Lower leg skin (tissue), 3 donors: ENCODE measurements around the gene ATP6V1G2.

Source experiments
- POLR2A ChIP-seq, 2 donors: fragments of 450-650 bp; IDR thresholded peaks; one replicate each; pipeline ENCODE4 v1.6.1; 2016 to 2017; ENCODE audit warnings: antibody characterized with exemption in 2 of 2, mild to moderate bottlenecking in 1 of 2, moderate library complexity in 1 of 2
- TF ChIP-seq, protein P1 (sequence below), 3 donors: fragments of 450-650 bp; IDR thresholded peaks; one replicate each; pipeline ENCODE4 v1.5.1; 2016; ENCODE audit warnings: antibody characterized with exemption in 3 of 3, mild to moderate bottlenecking in 3 of 3, moderate library complexity in 2 of 3

DNA sequence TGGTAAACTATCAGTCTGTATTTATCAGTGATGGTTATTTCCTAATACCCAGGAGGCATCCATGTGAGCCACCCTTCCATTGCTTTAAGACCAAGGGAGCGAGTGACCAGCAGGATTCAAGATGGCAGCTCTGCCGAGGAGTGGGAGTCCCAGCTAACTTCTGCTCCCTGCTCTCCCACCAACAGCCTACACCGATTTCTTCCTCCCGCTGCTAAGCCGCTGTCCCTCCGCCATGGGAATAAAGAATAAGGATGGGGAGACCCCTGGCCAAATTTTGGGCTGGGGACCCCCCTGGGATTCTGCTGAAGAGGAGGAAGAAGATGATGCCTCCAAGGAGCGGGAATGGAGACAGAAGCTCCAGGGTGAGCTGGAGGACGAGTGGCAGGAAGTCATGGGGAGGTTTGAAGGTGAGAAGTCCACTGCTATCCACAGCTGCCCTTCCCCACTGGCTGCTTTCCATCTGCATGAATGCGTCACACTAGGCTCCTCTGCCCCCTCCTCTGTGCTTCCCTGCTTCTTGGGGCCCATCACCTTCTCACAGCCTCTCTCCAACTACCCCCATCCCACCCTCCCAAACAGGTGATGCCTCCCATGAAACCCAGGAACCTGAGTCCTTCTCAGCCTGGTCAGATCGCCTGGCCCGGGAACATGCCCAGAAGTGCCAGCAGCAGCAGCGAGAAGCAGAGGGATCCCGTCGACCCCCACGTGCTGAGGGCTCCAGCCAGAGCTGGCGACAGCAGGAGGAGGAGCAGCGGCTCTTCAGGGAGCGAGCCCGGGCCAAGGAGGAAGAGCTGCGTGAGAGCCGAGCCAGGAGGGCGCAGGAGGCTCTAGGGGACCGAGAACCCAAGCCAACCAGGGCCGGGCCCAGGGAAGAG, 11.3 kb upstream of the ATP6V1G2 start:
- TF ChIP-seq, protein P1, sequence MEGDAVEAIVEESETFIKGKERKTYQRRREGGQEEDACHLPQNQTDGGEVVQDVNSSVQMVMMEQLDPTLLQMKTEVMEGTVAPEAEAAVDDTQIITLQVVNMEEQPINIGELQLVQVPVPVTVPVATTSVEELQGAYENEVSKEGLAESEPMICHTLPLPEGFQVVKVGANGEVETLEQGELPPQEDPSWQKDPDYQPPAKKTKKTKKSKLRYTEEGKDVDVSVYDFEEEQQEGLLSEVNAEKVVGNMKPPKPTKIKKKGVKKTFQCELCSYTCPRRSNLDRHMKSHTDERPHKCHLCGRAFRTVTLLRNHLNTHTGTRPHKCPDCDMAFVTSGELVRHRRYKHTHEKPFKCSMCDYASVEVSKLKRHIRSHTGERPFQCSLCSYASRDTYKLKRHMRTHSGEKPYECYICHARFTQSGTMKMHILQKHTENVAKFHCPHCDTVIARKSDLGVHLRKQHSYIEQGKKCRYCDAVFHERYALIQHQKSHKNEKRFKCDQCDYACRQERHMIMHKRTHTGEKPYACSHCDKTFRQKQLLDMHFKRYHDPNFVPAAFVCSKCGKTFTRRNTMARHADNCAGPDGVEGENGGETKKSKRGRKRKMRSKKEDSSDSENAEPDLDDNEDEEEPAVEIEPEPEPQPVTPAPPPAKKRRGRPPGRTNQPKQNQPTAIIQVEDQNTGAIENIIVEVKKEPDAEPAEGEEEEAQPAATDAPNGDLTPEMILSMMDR (IDR thresholded peaks at IDR 0.05): no peak
- no peak for TF ChIP-seq POLR2A (IDR thresholded peaks at IDR 0.05)
